ENCODE measurements around the gene MISP3. TPM values are rescaled to one million over a fixed set of nuclear protein-coding genes. Genes with fewer than 3 reads are reported as not detected.

Gene MISP3
- total and polyA plus RNA-seq, 9 of the 15 experiments (the other 6 are each of a cell fraction or from before 2014, with no cell fraction given): 0.25 to 5.6 (median 1.6) TPM

DNA sequence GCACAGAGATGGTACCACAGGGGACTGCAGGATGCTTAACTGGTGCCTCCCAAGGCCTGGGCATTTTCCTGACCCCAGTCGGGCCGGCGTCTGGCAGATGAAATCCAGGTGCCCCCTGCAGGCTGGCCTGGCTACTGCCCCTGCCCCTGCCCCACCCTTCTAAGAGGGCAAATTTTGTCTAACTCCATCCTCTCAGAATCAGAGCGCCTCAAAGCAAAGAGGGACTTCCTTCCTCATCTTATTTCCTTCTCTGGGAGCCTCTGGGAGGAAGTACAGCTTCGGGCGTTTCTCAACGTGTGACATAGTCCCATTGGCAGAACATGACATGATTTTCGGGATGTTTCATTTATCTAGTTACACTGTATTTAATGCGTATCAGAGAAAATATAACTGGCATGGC is 42.3 kb downstream of the MISP3 start (continued):
- TF ChIP-seq, protein P1, sequence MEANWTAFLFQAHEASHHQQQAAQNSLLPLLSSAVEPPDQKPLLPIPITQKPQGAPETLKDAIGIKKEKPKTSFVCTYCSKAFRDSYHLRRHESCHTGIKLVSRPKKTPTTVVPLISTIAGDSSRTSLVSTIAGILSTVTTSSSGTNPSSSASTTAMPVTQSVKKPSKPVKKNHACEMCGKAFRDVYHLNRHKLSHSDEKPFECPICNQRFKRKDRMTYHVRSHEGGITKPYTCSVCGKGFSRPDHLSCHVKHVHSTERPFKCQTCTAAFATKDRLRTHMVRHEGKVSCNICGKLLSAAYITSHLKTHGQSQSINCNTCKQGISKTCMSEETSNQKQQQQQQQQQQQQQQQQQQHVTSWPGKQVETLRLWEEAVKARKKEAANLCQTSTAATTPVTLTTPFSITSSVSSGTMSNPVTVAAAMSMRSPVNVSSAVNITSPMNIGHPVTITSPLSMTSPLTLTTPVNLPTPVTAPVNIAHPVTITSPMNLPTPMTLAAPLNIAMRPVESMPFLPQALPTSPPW (CRISPR knock-in tag; IDR thresholded peaks at IDR 0.05): peak; percentile 57; the same call in 1 of the 2 replicates
- peak; percentile 32 to 42; a peak in 3 of 4 replicates for TF ChIP-seq RAD21 (CRISPR knock-in tag; conservative IDR thresholded peaks at IDR 0.05 in 1 of 2, IDR thresholded peaks at IDR 0.05 in 1 of 2)

DNA sequence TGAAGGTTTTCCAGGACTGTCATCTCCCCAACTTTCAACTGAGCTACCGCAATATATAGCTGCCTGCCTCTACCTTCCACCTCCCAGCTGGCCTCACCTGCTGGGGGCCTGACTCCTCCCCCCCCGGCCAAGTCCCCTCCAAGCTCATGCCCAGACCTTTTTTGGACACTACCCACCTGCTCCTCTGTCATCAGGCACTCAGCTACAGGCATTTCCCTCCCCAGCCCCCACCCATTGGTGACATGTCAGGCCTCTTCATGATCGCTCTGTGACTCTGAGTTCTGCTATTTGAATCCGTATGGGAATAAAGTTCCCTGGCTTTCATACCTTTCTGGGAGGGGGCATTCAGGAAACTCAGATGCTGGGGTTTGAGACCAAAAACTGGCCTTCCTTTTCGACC is 43.2 kb downstream of the MISP3 start:
- Histone ChIP-seq H3K4me2 (ENCODE audit: insufficient read depth, low read length) (0 out of 2 replicates have a peak overlapping the region, but pooled peaks have one; percentile 95), H3K9me1 (ENCODE audit: control insufficient read depth, insufficient read depth, low read length) (peaks cover 4% of the 10 kb centered on the region), H3K79me2 (ENCODE audit: control insufficient read depth, insufficient read depth, low read length) (peaks cover 24% of the 10 kb centered on the region), H3K27me3 (ENCODE audit: control insufficient read depth in 2 of 2, insufficient read depth in 2 of 2, low read length in 2 of 2) (no peaks in the 10 kb centered on the region), H3K27ac (ENCODE audit: extremely low read depth, low read depth, low read length) (no peak overlapping the region), H3K9ac (ENCODE audit: insufficient read depth in 1 of 2, low read depth in 2 of 2, low read length in 2 of 2) (peak overlapping the region; percentile 52 to 92; a peak in 2 of 4 replicates), H3K9me3 (replicated peaks; ENCODE audit: control insufficient read depth, insufficient read depth, low read depth, low read length) (no peaks in the 10 kb centered on the region), H4K20me1 (replicated peaks; ENCODE audit: control insufficient read depth, insufficient read depth, low read length) (no peaks in the 10 kb centered on the region), H3K4me1 (replicated peaks in 1 of 2; ENCODE audit: control insufficient read depth in 2 of 2, insufficient read depth in 2 of 2, low read length in 2 of 2) (peaks cover 47 to 68% of the 10 kb centered on the region in 2 experiments; a peak in 4 of 5 replicates), H2AFZ (ENCODE audit: low read depth, low read length) (no peak overlapping the region), H3K4me3 (no peak overlapping the region), H3K36me3 (ENCODE audit: control insufficient read depth, insufficient read depth, low read length) (peaks cover 13% of the 10 kb centered on the region; the same call in 2 of the 3 replicates)
- DNase-seq (ENCODE audit: extremely low read depth in 1 of 4, low spot score in 3 of 4) (no peak), ATAC-seq (no peak), FAIRE-seq (no peak)
- WGBS (ENCODE audit: insufficient coverage, low coverage, missing lambda C conversion rate): 47% methylated on average over 5 of the region's 5 CpGs
- BruUV-seq (replicated peaks): no TSS peak
- in situ Hi-C loops (cut with MboI) (no loop called here), intact Hi-C loops (cut with micrococcal nuclease) (no loop called here)
- POLR2A ChIA-PET: interaction anchor here (0.6 to 2.0 kb wide), 2 partner anchors 21 to 33 kb away, joined by 5 to 8 read pairs; no protein-coding TSS in a partner anchor
- CTCF ChIA-PET (ENCODE audit: low intra/inter-chr PET ratio): interaction anchor here (1.0 to 2.8 kb wide), 2 partner anchors 43 to 236 kb away, joined by 3 to 12 read pairs; no protein-coding TSS in a partner anchor
- TF ChIP-seq ZFP30 (CRISPR knock-in tag; IDR thresholded peaks at IDR 0.05; ENCODE audit: borderline replicate concordance): no peak
- no peak for TF ChIP-seq KAT2B (IDR thresholded peaks at IDR 0.05; ENCODE audit: low read depth, low read length)
- no peak for TF ChIP-seq ZNF124 (CRISPR knock-in tag; IDR thresholded peaks at IDR 0.05)
- TF ChIP-seq PRPF4 (IDR thresholded peaks at IDR 0.05; ENCODE audit: insufficient read depth, low read depth, low read length, poor library complexity, severe bottlenecking): no peak
- no peak for TF ChIP-seq DPF2 (IDR thresholded peaks at IDR 0.05)
- TF ChIP-seq PTBP1 (IDR thresholded peaks at IDR 0.05; ENCODE audit: low read depth, low read length): no peak
- no peak for TF ChIP-seq HSF4 (CRISPR knock-in tag; IDR thresholded peaks at IDR 0.05; ENCODE audit: borderline replicate concordance)
- no peak for TF ChIP-seq JUNB (CRISPR knock-in tag; conservative IDR thresholded peaks at IDR 0.05)
- TF ChIP-seq, protein P2, sequence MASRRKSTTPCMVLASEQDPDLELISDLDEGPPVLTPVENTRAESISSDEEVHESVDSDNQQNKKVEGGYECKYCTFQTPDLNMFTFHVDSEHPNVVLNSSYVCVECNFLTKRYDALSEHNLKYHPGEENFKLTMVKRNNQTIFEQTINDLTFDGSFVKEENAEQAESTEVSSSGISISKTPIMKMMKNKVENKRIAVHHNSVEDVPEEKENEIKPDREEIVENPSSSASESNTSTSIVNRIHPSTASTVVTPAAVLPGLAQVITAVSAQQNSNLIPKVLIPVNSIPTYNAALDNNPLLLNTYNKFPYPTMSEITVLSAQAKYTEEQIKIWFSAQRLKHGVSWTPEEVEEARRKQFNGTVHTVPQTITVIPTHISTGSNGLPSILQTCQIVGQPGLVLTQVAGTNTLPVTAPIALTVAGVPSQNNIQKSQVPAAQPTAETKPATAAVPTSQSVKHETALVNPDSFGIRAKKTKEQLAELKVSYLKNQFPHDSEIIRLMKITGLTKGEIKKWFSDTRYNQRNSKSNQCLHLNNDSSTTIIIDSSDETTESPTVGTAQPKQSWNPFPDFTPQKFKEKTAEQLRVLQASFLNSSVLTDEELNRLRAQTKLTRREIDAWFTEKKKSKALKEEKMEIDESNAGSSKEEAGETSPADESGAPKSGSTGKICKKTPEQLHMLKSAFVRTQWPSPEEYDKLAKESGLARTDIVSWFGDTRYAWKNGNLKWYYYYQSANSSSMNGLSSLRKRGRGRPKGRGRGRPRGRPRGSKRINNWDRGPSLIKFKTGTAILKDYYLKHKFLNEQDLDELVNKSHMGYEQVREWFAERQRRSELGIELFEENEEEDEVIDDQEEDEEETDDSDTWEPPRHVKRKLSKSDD (conservative IDR thresholded peaks at IDR 0.05; ENCODE audit: low read length): no peak
- no peak for TF ChIP-seq POU5F1 (IDR thresholded peaks at IDR 0.05; ENCODE audit: borderline replicate concordance, low read depth, low read length, partially characterized antibody)
- TF ChIP-seq CHD1 (IDR thresholded peaks at IDR 0.05; ENCODE audit: low read length): no peak
